DMS 273 (cell line): ENCODE measurements around the gene AGO4.

Experiments
- DNase-seq: peaks from one replicate; lab custom pipeline; 2025; ENCODE audit not compliant: unreplicated experiment; lab: John Stamatoyannopoulos, UW

The AGO4 gene

GRCh38 chr1:35894183-35894582 lies 86.4 kb downstream of the AGO4 start:
- no peak for DNase-seq

- DNase-seq: no peak
These were observed 86.8 kb downstream of the AGO4 start for GRCh38 chr1:35894656-35895055.

- DNase-seq: no peak
These were observed 92.1 kb downstream of the AGO4 start for GRCh38 chr1:35899941-35900340.

- DNase-seq: no peak
These were observed 93.4 kb downstream of the AGO4 start for GRCh38 chr1:35901235-35901634.

GRCh38 chr1:35902671-35903070 lies 94.9 kb downstream of the AGO4 start:
- no peak for DNase-seq
